ENCODE measurements around the gene ZNF804B.

Gene ZNF804B

GRCh38 chr7:89073776-89074175, 314.3 kb downstream of the ZNF804B start:
- Histone ChIP-seq H3K4me3 (replicated peaks; ENCODE audit: low read depth, low read length) (no peak overlapping the region), H3K36me3 (ENCODE audit: control insufficient read depth, insufficient read depth, low read length) (no peaks in the 10 kb centered on the region), H3K27me3 (replicated peaks; ENCODE audit: control insufficient read depth, insufficient read depth, low read length) (no peaks in the 10 kb centered on the region)
- no peak for TF ChIP-seq CTCF (IDR thresholded peaks at IDR 0.05; ENCODE audit: insufficient read depth, low read length, poor library complexity, severe bottlenecking)
- DNase-seq (ENCODE audit: extremely low read depth, insufficient read length) = no peak

GRCh38 chr7:89077992-89078391, 318.5 kb downstream of the ZNF804B start:
- DNase-seq (ENCODE audit: extremely low read depth, insufficient read length) = no peak
- no peak for TF ChIP-seq CTCF (IDR thresholded peaks at IDR 0.05; ENCODE audit: insufficient read depth, low read length, poor library complexity, severe bottlenecking)

GRCh38 chr7:89085580-89085979, 326.1 kb downstream of the ZNF804B start:
- Histone ChIP-seq H3K36me3 (ENCODE audit: control insufficient read depth, insufficient read depth, low read length) (no peaks in the 10 kb centered on the region), H3K4me3 (replicated peaks; ENCODE audit: low read depth, low read length) (no peak overlapping the region), H3K27me3 (replicated peaks; ENCODE audit: control insufficient read depth, insufficient read depth, low read length) (no peaks in the 10 kb centered on the region)
- DNase-seq (ENCODE audit: extremely low read depth, insufficient read length) = no peak
- TF ChIP-seq CTCF (IDR thresholded peaks at IDR 0.05; ENCODE audit: insufficient read depth, low read length, poor library complexity, severe bottlenecking) = no peak

More at GRCh38 chr7:89077992-89078391, 318.5 kb downstream of the ZNF804B start:
- H3K4me3 ChIP-seq (replicated peaks; ENCODE audit: low read depth, low read length) = no peak overlapping the region
- no peaks in the 10 kb centered on the region for H3K27me3 ChIP-seq (replicated peaks; ENCODE audit: control insufficient read depth, insufficient read depth, low read length)
- no peaks in the 10 kb centered on the region for H3K36me3 ChIP-seq (ENCODE audit: control insufficient read depth, insufficient read depth, low read length)

GRCh38 chr7:89091550-89091949, 332.1 kb downstream of the ZNF804B start:
- Histone ChIP-seq H3K36me3 (ENCODE audit: control insufficient read depth, insufficient read depth, low read length) (no peaks in the 10 kb centered on the region), H3K4me3 (replicated peaks; ENCODE audit: low read depth, low read length) (no peak overlapping the region), H3K27me3 (replicated peaks; ENCODE audit: control insufficient read depth, insufficient read depth, low read length) (no peaks in the 10 kb centered on the region)
- no peak for DNase-seq (ENCODE audit: extremely low read depth, insufficient read length)
- no peak for TF ChIP-seq CTCF (IDR thresholded peaks at IDR 0.05; ENCODE audit: insufficient read depth, low read length, poor library complexity, severe bottlenecking)

GRCh38 chr7:89094269-89094668, 334.8 kb downstream of the ZNF804B start:
- H3K27me3 ChIP-seq (replicated peaks; ENCODE audit: control insufficient read depth, insufficient read depth, low read length) = no peaks in the 10 kb centered on the region
- no peaks in the 10 kb centered on the region for H3K36me3 ChIP-seq (ENCODE audit: control insufficient read depth, insufficient read depth, low read length)
- DNase-seq (ENCODE audit: extremely low read depth, insufficient read length) = no peak
- H3K4me3 ChIP-seq (replicated peaks; ENCODE audit: low read depth, low read length) = no peak overlapping the region
- TF ChIP-seq CTCF (IDR thresholded peaks at IDR 0.05; ENCODE audit: insufficient read depth, low read length, poor library complexity, severe bottlenecking) = no peak

GRCh38 chr7:89103564-89103963, 344.1 kb downstream of the ZNF804B start:
- no peak for TF ChIP-seq CTCF (IDR thresholded peaks at IDR 0.05; ENCODE audit: insufficient read depth, low read length, poor library complexity, severe bottlenecking)
- H3K27me3 ChIP-seq (replicated peaks; ENCODE audit: control insufficient read depth, insufficient read depth, low read length) = no peaks in the 10 kb centered on the region
- H3K4me3 ChIP-seq (replicated peaks; ENCODE audit: low read depth, low read length) = no peak overlapping the region
- no peak for DNase-seq (ENCODE audit: extremely low read depth, insufficient read length)
- no peaks in the 10 kb centered on the region for H3K36me3 ChIP-seq (ENCODE audit: control insufficient read depth, insufficient read depth, low read length)

All from GM06990 (cell line).